GM19238 (cell line): Measurements from ENCODE around the gene CD28.

Experiments
- DNase-seq: peaks from one replicate; pipeline ENCODE4 v3.0.0; 2011; ENCODE audit warnings: low spot score; ENCODE audit not compliant: insufficient read length

CD28 gene

DNA sequence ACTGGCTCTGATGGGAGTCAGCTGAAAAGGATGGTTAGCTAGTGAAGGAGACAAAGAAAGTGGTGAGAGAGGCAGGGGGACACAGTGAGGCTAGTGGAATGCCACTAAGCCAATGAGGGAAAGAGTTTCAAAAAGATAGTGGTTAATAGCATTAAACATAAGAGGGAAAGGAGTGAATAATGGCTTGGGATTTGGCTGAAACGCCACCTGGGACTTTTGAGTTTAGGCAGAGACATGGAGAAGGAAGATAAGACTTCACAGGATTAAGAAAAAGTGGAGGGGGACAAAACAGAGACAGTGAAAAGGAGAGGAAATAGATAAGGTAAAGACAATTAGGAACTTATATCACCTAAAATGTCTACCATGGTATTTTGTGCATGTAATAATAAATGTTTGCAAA, 6.9 kb downstream of the CD28 start:
- DNase-seq, result no peak

GRCh38 chr2:203714112-203714511, 7.7 kb downstream of the CD28 start:
- DNase-seq, result no peak

DNA sequence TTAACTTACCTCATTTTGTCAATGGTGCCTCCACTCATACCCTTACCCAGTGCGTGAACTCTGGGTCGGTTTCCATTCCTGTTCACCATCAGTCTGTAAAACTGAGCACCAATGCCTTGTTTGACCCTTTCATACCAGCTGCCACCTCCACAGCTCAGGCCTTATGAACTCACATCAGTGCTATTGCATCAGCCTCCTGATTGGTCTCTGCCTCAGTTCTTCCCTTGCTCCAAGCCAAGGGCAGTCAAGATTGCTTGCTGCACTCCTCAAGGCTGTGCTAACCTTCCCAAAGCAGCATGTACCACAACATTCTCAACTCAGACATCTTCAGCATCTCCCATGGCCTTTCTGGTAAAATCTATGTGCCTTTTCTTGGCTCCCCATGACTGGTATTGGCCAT, 9.3 kb downstream of the CD28 start:
- no peak for DNase-seq

- DNase-seq, result peak; percentile 23
Measured at GRCh38 chr2:203718087-203718486, 11.6 kb downstream of the CD28 start.

- no peak for DNase-seq
Measured at GRCh38 chr2:203719456-203720410, 13.3 kb downstream of the CD28 start.

GRCh38 chr2:203720915-203721672, 14.7 kb downstream of the CD28 start:
- DNase-seq, result no peak

- DNase-seq, result no peak
Measured at GRCh38 chr2:203721781-203722300, 15.4 kb downstream of the CD28 start.

DNA sequence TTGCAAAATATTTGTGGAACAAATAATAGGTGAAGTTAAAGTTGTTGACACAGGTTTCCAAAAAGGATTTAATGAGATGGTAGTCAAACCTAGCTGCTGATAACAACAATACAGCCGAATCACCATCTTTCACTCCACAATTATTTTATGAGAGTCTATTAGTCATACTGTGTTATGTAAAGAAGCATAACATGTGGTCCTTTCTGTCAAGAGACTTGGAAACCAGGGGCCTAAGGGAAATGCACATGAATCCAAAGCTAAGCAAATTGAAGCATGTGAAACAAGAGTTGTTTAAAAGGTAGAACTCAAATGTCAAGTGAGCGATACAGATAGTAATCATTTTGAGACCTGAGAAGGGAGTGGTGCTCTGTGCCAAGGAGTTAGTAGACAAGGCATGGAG, 16.0 kb downstream of the CD28 start:
- DNase-seq, result no peak

- no peak for DNase-seq
Measured at GRCh38 chr2:203728321-203728720, 21.9 kb downstream of the CD28 start.

- DNase-seq, result no peak
Measured at GRCh38 chr2:203730076-203730729, 23.8 kb downstream of the CD28 start.

DNA sequence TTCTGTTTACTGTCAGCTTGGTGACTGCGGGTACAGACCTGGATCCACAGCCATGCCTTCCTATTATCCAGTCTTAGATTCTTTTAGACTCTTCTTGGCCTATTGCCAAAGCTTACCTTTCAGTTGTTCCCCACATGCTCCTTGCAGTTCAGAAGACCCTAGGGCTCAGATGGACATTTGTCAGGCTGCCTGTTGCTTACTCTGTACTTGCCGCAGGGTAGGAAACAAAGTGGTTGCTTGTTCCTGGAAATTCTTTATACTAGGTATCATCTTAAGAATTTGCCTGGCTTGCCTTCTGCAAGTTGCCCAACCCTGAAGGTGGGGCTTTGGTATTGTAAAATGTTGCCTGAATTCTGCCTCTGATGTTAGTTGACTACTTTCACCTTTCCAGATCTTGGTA, 24.4 kb downstream of the CD28 start:
- no peak for DNase-seq

GRCh38 chr2:203732092-203732952, 25.9 kb downstream of the CD28 start:
- no peak for DNase-seq

DNA sequence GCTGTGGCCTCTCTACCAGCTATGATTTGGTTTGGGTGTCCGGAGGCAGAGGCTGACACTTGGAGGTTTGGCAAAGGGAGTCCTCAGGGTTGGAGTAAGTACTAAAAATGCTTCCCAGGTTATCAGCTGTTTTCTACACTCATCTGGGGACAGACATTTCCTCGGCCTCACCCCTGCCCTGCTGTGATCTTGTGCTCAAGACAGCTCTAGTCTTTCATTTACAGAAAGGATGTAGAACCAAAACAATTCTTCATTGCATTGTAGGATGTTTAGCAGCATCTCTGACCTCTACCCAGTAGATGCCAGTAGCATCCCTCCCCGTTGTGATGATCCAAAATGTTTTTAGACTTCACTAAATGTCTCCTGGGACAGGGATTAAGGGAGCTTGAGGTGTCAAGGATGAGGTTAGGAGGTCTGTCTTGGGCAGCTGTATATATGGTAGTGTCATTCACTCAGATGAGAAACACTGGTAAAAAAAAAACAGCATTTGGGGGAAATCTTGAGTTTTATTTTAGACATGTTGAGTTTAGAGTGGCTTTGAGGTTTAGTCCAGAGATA, 26.6 kb downstream of the CD28 start:
- no peak for DNase-seq

DNA sequence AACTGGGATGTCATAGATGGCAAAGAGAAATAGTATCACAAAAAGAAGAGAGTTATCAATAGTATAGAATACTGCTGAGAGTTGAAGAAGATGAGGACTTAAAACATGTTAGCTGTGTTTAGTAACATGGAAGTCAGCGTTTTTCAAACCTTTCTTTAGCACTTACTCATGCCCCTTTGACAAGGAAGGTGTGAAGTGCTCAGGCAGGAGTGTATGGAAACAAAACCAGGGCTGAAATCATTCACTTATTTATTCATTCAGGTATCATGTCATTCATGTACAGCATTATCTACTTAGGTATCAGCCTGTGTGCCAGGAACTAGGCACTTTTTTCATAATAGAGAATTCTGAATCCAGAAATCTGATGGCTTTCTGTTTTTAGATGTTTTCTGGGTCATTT, 27.2 kb downstream of the CD28 start:
- DNase-seq, result no peak

GRCh38 chr2:203734276-203734983, 28.0 kb downstream of the CD28 start:
- DNase-seq, result no peak

GRCh38 chr2:203737360-203737759, 30.9 kb downstream of the CD28 start:
- no peak for DNase-seq

DNA sequence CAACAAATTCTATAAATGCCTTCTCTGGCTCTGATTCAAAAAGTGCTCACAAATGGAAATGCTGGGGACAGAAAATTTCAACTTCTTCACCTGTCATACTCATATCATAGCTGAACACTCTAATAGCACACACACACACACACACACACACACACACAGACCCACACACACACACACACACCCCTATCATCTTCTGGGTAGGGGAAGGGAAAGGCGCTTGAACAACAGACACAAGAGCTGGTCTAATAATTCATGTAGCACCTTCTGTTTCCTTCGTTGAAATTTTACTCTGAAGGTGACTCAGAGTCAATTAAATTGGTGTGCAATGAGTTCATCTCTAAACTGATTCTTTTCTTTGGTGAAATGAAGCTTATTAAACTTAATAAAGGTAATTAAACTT, 32.9 kb downstream of the CD28 start:
- no peak for DNase-seq

GRCh38 chr2:203740871-203741281, 34.4 kb downstream of the CD28 start:
- DNase-seq, result no peak

DNA sequence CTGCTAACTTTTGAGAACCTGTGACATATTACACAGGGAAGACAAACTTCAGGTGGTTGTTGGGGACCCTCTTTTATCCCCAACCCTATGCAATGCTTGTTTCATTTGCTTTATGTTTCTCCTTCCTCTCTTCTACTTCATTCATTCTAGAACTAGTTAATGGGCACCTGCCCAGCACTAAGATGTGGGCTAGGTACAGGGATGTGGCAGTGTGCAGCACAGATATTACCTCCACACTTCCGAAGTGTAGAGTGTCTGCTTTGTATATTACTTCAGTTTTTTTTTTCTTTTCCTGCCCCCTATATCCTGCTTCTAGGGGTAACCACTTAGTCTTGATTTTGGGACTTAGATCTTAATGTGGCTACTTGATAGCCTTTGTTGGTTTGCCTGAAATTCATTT, 35.1 kb downstream of the CD28 start:
- DNase-seq, result no peak

GRCh38 chr2:203743441-203743981, 37.1 kb downstream of the CD28 start:
- DNase-seq, result no peak
